Loucy (cell line): ENCODE results near the gene MEGF6.
A peak's percentile ranks its signal among the peaks of the same experiment; 100 is the strongest.

Experiments
- H2AFZ ChIP-seq: fragments of 200-600 bp; sonication (generic); 2 replicates; pipeline ENCODE4 v1.6.0; 2016; ENCODE audit warnings: antibody characterized with exemption, mild to moderate bottlenecking, low read length, moderate library complexity
- H3F3A ChIP-seq: fragments of 200-600 bp; 2 replicates; pipeline ENCODE4 v1.6.0; 2016; ENCODE audit warnings: antibody characterized with exemption, low read depth, mild to moderate bottlenecking
- H3K27me3 ChIP-seq: fragments of 200-600 bp; sonication (generic); 2 replicates; pipeline ENCODE4 v1.6.1; 2014; ENCODE audit warnings: low read length, mild to moderate bottlenecking; ENCODE audit not compliant: insufficient read depth, poor library complexity, severe bottlenecking
- H3K36me3 ChIP-seq: fragments of 200-600 bp; sonication (generic); 2 replicates; pipeline ENCODE4 v1.6.1; 2016; ENCODE audit warnings: low read length; ENCODE audit not compliant: insufficient read depth
- H3K4me1 ChIP-seq: fragments of 200-600 bp; sonication (generic); 2 replicates; pipeline ENCODE4 v1.5.1; 2014; ENCODE audit warnings: low read length, mild to moderate bottlenecking; ENCODE audit not compliant: insufficient read depth, poor library complexity, severe bottlenecking
- H3K4me2 ChIP-seq: fragments of 200-600 bp; sonication (generic); 2 replicates; pipeline ENCODE4 v1.6.0; 2014; ENCODE audit warnings: antibody characterized with exemption, low read length, low read depth, mild to moderate bottlenecking; ENCODE audit not compliant: poor library complexity, severe bottlenecking
- H3K4me3 ChIP-seq: fragments of 200-600 bp; sonication (generic); 2 replicates; pipeline ENCODE4 v1.5.1; 2014; ENCODE audit warnings: low read length, mild to moderate bottlenecking, mixed read lengths; ENCODE audit not compliant: poor library complexity, severe bottlenecking
- H3K79me2 ChIP-seq: fragments of 200-600 bp; sonication (generic); 2 replicates; pipeline ENCODE4 v1.6.1; 2014; ENCODE audit warnings: low read length; ENCODE audit not compliant: insufficient read depth
- H3K9ac ChIP-seq: fragments of 200-600 bp; sonication (generic); 2 replicates; pipeline ENCODE4 v1.6.0; 2014; ENCODE audit warnings: mild to moderate bottlenecking, low read depth, low read length, moderate library complexity; ENCODE audit not compliant: poor library complexity, severe bottlenecking
- H3K9me2 ChIP-seq: fragments of 200-600 bp; sonication (generic); replicated peaks from 2 replicates; pipeline ENCODE4 v1.6.1; 2016; ENCODE audit warnings: low read depth, low read length, mixed read lengths
- H3K9me3 ChIP-seq: fragments of 200-600 bp; sonication (generic); 2 replicates; pipeline ENCODE4 v1.6.1; 2014; ENCODE audit warnings: mild to moderate bottlenecking, antibody characterized with exemption, low read length, low read depth; ENCODE audit not compliant: insufficient read depth
- H4K20me1 ChIP-seq: fragments of 200-600 bp; sonication (generic); 2 replicates; pipeline ENCODE4 v1.6.0; 2014; ENCODE audit warnings: antibody characterized with exemption, low read length, mild to moderate bottlenecking; ENCODE audit not compliant: insufficient read depth, poor library complexity, severe bottlenecking
- CTCF ChIP-seq: fragments of 200-600 bp; sonication (generic); conservative IDR thresholded peaks from 2 replicates; pipeline ENCODE4 v1.5.1; 2014; ENCODE audit warnings: mild to moderate bottlenecking, antibody characterized with exemption, low read length
- EZH2phosphoT487 ChIP-seq: fragments of 200-600 bp; IDR thresholded peaks from 2 replicates; pipeline ENCODE4 v1.6.1; 2018; ENCODE audit warnings: antibody characterized with exemption, mild to moderate bottlenecking, moderate library complexity, borderline replicate concordance

MEGF6 gene

GRCh38 chr1:3593334-3593733, 18.0 kb downstream of the MEGF6 start:
- TF ChIP-seq CTCF: no peak
- TF ChIP-seq EZH2phosphoT487: no peak
- Histone ChIP-seq H3K9me2 (no peaks in the 10 kb centered on the region), H2AFZ (no peak overlapping the region), H3K4me3 (no peak overlapping the region), H4K20me1 (no peaks in the 10 kb centered on the region), H3K9me3 (no peaks in the 10 kb centered on the region), H3K36me3 (no peaks in the 10 kb centered on the region), H3K9ac (no peak overlapping the region), H3K4me2 (no peak overlapping the region), H3K27me3 (no peaks in the 10 kb centered on the region), H3K4me1 (peaks cover 19% of the 10 kb centered on the region), H3K79me2 (no peaks in the 10 kb centered on the region), H3F3A (no peaks in the 10 kb centered on the region)

DNA sequence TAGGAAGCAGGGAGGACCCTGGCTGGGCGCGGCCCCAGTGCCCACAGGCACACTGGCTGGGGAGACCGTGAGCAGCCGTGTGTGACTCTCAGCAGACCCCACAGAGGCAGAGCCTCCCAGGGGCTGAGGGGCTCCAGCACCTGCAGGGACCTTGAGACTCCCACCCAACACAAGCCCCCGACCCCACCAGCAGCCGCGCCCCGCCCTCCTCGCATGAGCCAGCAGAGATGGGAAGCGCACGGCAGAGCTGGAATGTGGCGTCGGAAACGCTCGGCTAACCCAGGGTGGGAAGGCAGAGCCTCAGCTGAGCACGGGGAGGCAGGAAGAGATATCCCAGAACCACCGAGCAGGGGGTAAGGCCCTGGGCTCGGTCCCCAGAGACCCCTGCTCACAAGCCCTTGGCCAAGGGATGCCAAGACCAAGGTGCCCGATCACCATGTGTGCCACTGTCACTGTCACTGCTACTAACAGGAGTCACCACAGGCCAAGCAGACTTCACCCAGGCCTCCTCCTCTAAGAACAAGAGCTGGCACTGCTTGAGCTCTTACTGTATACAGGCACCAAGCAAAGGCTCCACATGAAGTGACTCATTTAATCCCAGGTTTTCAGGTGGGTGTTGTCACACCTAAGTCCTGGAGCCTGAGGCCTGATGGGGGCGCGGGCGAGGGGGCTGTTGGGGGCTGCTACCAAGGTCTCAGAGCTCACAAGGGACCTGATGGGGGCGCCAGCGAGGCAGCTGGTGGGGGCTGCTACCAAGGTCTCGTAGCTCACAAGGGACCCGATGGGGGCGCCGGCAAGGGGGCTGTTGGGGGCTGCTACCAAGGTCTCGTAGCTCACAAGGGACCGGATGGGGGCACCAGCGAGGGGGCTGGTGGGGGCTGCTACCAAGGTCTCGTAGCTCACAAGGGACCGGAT, 20.1 kb downstream of the MEGF6 start:
- peaks cover 6% of the 10 kb centered on the region for H3K4me1 ChIP-seq
- no peaks in the 10 kb centered on the region for H3K9me3 ChIP-seq
- H3K4me3 ChIP-seq: no peak overlapping the region
- H3K27me3 ChIP-seq: no peaks in the 10 kb centered on the region
- no peaks in the 10 kb centered on the region for H3K36me3 ChIP-seq
- H3K4me2 ChIP-seq: no peak overlapping the region
- H3K79me2 ChIP-seq: no peaks in the 10 kb centered on the region
- no peaks in the 10 kb centered on the region for H3F3A ChIP-seq
- H2AFZ ChIP-seq: no peak overlapping the region
- peak; percentile 37; the same call in 1 of the 2 replicates for TF ChIP-seq CTCF
- TF ChIP-seq EZH2phosphoT487: no peak
- H3K9me2 ChIP-seq: no peaks in the 10 kb centered on the region
- H3K9ac ChIP-seq: no peak overlapping the region
- H4K20me1 ChIP-seq: no peaks in the 10 kb centered on the region

DNA sequence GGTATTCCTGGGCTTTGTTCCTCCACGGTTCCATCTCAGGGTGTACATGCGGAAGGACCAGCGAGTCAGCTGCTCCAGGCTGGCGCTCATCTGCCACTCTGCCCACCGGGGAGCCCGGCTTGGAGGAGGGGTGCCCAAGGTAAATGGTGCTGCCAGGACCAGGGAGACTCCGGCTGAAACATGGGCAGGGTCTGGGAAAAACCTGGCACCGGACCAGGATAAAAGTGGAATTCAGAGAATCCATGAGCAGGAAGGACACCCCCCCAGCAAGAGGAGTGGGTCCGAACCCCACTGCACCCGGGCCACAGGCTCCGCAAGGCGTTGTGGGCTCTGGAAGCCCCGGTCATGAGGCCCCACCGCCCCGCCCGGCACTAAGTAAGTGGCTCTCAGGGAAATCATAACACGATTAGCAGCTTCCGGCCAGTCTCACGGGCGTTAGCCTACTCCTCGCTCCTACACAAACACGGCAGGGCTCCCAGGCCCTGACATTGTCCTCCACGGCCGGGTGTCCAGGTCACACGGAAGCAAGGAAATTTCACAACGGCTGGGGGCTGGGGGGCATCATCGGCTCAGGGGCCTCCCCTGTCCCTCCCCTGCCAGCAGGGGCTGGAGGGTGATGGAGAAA, 21.1 kb downstream of the MEGF6 start:
- Histone ChIP-seq H4K20me1 (no peaks in the 10 kb centered on the region), H3K4me3 (no peak overlapping the region), H3K27me3 (no peaks in the 10 kb centered on the region), H3K9me3 (no peaks in the 10 kb centered on the region), H2AFZ (no peak overlapping the region), H3K79me2 (no peaks in the 10 kb centered on the region), H3K9ac (no peak overlapping the region), H3F3A (no peaks in the 10 kb centered on the region), H3K36me3 (no peaks in the 10 kb centered on the region), H3K4me1 (peaks cover 6% of the 10 kb centered on the region), H3K4me2 (no peak overlapping the region), H3K9me2 (no peaks in the 10 kb centered on the region)
- TF ChIP-seq CTCF: no peak
